ENCODE data around the gene ASTN2. TPM values are rescaled to one million over a fixed set of nuclear protein-coding genes. Genes with fewer than 3 reads are reported as not detected.

The ASTN2 gene
- polyA plus RNA-seq (ENCODE audit: insufficient read length in 3 of 3), result 10 to 100 TPM; 15.1 to 17.1 (median 15.6) TPM

DNA sequence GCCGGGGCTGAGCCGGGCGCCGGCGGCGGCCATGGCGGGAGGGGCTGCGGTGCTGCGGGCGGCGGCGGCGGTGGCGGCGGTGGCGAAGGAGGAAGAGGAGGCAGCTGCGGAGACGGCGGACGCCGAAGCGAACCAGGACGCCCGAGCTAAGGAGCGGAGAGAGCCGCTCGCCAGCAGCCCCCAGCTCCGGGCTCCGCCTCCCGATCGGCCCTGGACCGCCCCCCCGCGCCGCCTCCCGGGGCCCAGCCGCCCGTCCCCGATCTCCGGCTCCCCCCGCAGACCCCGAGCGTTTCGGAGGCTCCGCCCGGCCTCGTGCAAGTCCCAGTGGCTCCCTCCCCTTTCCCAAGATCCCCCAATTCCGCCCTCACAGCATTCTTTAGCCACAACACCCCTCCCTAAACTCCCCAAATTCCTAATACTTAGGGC lies at the start of gene ASTN2:
TSS of gene ASTN2 (minus strand) at position 152 of the 426 bp plus-strand sequence. CDS start at position 33, 119 bp downstream.
- DNase-seq (ENCODE audit: low read depth in 3 of 3, low spot score in 2 of 3), result no peak

DNA sequence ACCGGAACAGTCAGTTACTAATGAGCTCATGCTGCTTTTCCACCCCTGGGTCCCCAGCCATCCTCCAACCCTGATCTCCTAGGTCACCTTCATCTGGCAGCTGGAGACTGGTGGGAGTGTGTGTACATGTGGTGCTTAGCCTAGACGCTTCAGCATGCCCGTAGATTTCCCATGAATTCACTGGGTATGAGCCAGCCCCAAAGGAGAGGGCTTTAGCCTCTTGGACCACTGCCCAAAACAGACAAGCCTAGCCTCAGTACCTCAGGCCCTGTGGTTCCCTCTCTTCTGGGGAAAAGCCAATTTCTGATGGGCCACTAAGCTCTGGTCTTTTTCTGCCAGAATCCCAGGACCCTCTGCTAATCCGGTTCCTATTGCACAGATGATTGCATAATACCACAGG lies 48.0 kb upstream of the ASTN2 start:
- DNase-seq (ENCODE audit: low read depth in 3 of 3, low spot score in 2 of 3), result no peak

GRCh38 chr9:117461386-117461785 lies 46.5 kb upstream of the ASTN2 start:
- DNase-seq (ENCODE audit: low read depth in 3 of 3, low spot score in 2 of 3), result no peak

DNA sequence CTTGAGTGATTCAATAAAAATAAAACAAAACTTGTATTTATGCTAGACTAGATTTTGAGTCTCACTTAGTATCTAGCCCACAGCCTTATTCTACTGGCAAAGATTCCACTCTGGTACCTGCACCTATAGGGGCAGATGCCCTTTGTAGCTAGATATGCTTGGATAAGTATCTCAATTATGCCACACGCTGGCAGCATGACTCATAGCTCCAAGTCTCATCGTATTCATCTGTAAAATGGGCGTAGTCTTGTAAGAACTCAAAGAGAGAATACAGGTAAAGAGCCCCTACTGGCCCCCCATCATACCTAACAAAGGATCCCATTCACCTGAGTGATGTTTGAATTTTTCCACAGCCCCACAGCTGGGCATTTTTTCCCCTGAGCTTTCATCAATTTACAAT lies 45.9 kb upstream of the ASTN2 start:
- no peak for DNase-seq (ENCODE audit: low read depth in 3 of 3, low spot score in 2 of 3)

DNA sequence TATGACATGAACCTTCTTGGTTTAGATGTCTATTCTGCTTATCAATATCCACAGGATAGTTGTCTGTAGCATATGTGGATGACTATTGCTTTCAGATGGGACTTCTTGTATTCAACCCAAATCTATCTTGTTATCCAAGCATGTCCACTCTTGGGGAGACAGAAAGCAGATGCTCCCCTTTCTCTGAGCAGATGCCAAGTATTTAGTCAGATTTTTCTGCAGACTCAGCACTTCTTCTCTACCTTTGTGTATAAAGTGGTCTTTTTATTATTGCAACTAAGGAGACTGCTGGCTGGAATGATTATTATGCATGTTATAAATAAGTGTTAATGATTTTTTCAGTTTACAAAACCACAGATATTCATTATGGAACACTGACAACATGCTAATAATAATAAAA lies 45.1 kb upstream of the ASTN2 start:
- no peak for DNase-seq (ENCODE audit: low read depth in 3 of 3, low spot score in 2 of 3)

DNA sequence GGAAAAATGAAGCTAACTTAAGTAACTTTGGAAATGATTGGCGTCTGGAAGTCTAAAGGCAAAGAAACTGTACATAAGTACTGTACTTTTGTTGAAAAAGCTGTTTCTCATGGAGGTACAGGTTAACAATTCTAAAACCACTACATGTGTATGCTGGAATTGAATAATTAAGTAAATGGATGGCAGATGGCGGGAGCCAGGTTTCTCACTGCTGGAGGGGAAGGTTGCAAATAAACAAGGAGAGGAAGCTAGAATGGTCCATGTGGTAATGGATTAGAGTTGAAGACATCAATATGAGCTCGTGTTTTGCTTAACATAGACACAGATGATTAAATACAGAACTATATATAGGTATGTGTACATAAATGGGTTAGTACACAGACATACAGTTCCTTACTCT lies 43.2 kb upstream of the ASTN2 start:
- no peak for DNase-seq (ENCODE audit: low read depth in 3 of 3, low spot score in 2 of 3)

- no peak for DNase-seq (ENCODE audit: low read depth in 3 of 3, low spot score in 2 of 3)
Measured at GRCh38 chr9:117454711-117455110, 39.9 kb upstream of the ASTN2 start.

DNA sequence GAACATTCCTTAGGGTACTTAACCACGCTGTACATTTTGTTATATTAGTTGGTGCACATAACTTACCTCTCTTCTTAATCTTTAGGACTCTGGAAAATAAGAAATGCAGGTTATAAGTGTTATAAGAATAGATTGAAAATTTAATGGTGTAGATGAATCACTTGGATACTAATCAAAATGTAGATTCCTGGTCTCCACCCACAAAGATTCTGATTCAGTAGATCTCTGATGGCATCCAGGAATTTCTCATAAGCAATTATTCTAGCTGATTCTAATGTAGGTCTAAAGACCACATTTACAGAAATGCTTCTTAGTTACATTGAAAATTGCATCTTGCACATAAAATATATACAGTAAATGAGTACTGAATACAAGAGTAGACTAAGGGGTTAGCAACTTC lies 38.9 kb upstream of the ASTN2 start:
- no peak for DNase-seq (ENCODE audit: low read depth in 3 of 3, low spot score in 2 of 3)

GRCh38 chr9:117451311-117451710 lies 36.5 kb upstream of the ASTN2 start:
- no peak for DNase-seq (ENCODE audit: low read depth in 3 of 3, low spot score in 2 of 3)

DNA sequence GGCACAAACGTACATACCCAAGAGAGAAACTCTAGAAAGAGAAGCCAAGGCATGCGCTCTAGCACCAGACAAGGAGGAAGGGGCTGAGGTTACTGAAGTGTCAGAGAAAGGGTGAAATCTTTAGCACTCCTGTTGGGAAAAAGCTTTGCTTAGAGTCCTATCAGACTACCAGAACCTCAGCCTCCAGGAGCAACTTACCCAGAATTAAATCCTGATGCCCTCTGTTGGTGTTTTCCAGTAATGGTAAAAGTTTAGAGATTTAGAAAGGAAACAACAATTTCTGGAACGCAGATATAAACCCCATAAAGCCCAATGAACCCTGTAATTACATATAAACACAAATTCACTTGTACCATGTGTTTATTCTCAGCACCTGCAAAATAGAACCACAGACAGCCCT lies 33.2 kb upstream of the ASTN2 start:
- DNase-seq (ENCODE audit: low read depth in 3 of 3, low spot score in 2 of 3), result no peak

- DNase-seq (ENCODE audit: low read depth in 3 of 3, low spot score in 2 of 3), result no peak
Measured at GRCh38 chr9:117445631-117446030, 30.8 kb upstream of the ASTN2 start.

- DNase-seq (ENCODE audit: low read depth in 3 of 3, low spot score in 2 of 3), result no peak
Measured at GRCh38 chr9:117444501-117444900, 29.6 kb upstream of the ASTN2 start.

GRCh38 chr9:117437283-117437682 lies 22.4 kb upstream of the ASTN2 start:
- DNase-seq (ENCODE audit: low read depth in 3 of 3, low spot score in 2 of 3), result no peak

- no peak for DNase-seq (ENCODE audit: low read depth in 3 of 3, low spot score in 2 of 3)
Measured at GRCh38 chr9:117435630-117436261, 20.9 kb upstream of the ASTN2 start.

- no peak for DNase-seq (ENCODE audit: low read depth in 3 of 3, low spot score in 2 of 3)
Measured at GRCh38 chr9:117434566-117434965, 19.7 kb upstream of the ASTN2 start.

GRCh38 chr9:117430813-117431212 lies 16.0 kb upstream of the ASTN2 start:
- no peak for DNase-seq (ENCODE audit: low read depth in 3 of 3, low spot score in 2 of 3)

- no peak for DNase-seq (ENCODE audit: low read depth in 3 of 3, low spot score in 2 of 3)
Measured at GRCh38 chr9:117427357-117427913, 12.6 kb upstream of the ASTN2 start.

DNA sequence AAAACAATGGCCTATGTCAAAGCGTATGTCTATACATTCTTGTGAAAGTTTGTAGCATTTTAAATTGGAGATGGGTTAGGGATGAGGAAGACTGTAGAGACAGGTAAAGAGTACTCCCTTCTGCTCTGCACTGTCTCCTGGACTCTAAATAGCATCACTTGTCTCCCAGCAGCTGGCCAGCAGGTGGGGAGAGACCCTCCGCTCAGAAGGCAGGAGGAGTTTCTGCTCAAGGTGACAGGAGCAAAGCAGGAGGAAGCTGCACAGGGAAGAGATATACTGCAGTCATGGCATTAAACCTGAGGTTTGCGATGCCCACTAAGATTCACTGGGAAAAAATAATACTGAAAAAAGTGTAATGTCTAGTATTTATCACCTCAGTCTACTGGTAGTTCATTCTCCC lies 10.7 kb upstream of the ASTN2 start:
- DNase-seq (ENCODE audit: low read depth in 3 of 3, low spot score in 2 of 3), result no peak

GRCh38 chr9:117424291-117424690 lies 9.4 kb upstream of the ASTN2 start:
- DNase-seq (ENCODE audit: low read depth in 3 of 3, low spot score in 2 of 3), result no peak

- DNase-seq (ENCODE audit: low read depth in 3 of 3, low spot score in 2 of 3), result no peak
Measured at GRCh38 chr9:117418111-117418510, 3.3 kb upstream of the ASTN2 start.

- no peak for DNase-seq (ENCODE audit: low read depth in 3 of 3, low spot score in 2 of 3)
Measured at GRCh38 chr9:117416856-117417255, 2.0 kb upstream of the ASTN2 start.

GRCh38 chr9:117415358-117415914 lies 579 bp upstream of the ASTN2 start:
- no peak for DNase-seq (ENCODE audit: low read depth in 3 of 3, low spot score in 2 of 3)
